Activated naive CD8-positive, alpha-beta T cell treated with anti-CD3 and anti-CD28 coated beads, Interleukin-2, amount 50 U/mL, for 24 hours (primary cell): ENCODE measurements around the gene FCGR3A.
"Not testable (repeated sequence)": the region's sequence is repeated elsewhere in the genome, so short reads cannot be mapped to it uniquely, and the experiment has no call there.

ENCODE experiments used
- ATAC-seq: fragments of 150-1000 bp; cut with Tn5 transposase; one replicate; pipeline ENCODE4 v1.10.0; 2021
- DNase-seq: peaks from one replicate; pipeline ENCODE4 v3.0.0; 2021
- H3K27ac Mint-ChIP-seq: one replicate; pipeline ENCODE4 v1.8.0; 2021; ENCODE audit warnings: mild to moderate bottlenecking, mixed read lengths
- H3K27me3 Mint-ChIP-seq: one replicate; pipeline ENCODE4 v1.8.0; 2021; ENCODE audit warnings: mixed read lengths
- H3K36me3 Mint-ChIP-seq: one replicate; pipeline ENCODE4 v1.8.0; 2021; ENCODE audit warnings: low read depth, mixed read lengths
- H3K4me1 Mint-ChIP-seq: one replicate; pipeline ENCODE4 v1.8.0; 2021; ENCODE audit warnings: mixed read lengths
- H3K4me3 Mint-ChIP-seq: one replicate; pipeline ENCODE4 v1.8.0; 2021; ENCODE audit warnings: mild to moderate bottlenecking, moderate library complexity, mixed read lengths
- H3K9me3 Mint-ChIP-seq: one replicate; pipeline ENCODE4 v1.8.0; 2021; ENCODE audit warnings: mixed read lengths

FCGR3A gene

DNA sequence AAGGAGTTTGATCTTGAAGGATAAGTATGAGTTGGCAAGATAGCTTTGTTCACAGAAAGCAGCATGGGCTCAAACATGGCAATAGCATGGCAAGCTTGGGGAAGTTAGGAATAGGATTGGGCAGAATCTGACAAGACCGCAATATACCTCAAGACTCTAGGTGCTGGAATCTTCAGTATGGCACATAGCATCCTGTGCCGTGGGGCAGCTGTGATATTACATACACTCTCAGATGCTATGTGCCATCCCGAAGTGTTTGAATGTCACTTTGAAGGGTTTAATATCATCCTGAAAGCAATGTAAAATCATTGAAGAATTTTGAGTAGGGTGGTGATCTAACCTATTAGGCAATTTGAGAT lies 17.0 kb upstream of the FCGR3A start:
- not testable (repeated sequence) for ATAC-seq, H3K27ac Mint-ChIP-seq, H3K36me3 Mint-ChIP-seq, H3K4me3 Mint-ChIP-seq, H3K9me3 Mint-ChIP-seq, DNase-seq
- Mint-ChIP-seq H3K4me1 (peaks cover 11% of the 10 kb centered on the region), H3K27me3 (peaks cover 12% of the 10 kb centered on the region)

DNA sequence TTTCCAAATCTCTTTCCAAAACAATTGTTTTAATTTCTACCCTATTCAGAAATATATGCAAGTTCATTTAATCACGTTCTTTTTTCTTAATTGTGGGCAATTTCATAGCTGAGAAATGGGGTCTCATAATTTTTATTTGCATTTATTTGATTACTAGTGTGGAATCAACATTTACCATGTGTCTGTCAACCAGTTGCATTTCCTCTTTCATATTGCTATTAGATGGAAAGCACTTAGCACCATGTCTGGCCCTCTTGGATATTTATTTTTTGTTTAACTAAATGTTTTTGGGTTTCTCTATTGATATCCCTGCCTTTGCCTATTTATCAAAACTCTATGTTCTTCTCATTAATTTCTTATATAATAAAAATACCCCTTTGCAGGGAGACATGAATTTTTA lies 13.9 kb upstream of the FCGR3A start:
- not testable (repeated sequence) for DNase-seq, ATAC-seq, H3K27ac Mint-ChIP-seq, H3K27me3 Mint-ChIP-seq, H3K36me3 Mint-ChIP-seq, H3K4me3 Mint-ChIP-seq, H3K9me3 Mint-ChIP-seq
- peaks cover 17% of the 10 kb centered on the region for H3K4me1 Mint-ChIP-seq

DNA sequence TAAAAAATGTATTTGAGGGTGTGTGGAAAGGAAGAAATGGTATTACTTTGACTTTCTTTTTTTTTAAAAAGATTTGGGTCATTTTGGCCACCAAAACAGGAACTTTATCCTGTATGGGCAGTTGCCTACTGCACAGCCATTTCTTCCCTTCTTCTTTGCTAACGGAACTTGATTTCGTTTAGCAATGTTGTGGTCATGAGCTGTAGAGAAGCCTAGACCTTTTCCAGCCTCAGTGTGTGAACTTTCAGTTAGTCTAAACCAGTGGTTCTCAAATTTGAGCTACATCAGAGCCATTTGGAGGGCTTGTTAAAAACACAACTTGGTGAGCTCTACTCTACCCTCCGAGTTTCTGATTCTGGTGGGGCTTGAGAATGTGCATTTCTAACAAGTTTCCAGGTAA lies 12.8 kb upstream of the FCGR3A start:
- H3K36me3 Mint-ChIP-seq, H3K27me3 Mint-ChIP-seq, H3K4me3 Mint-ChIP-seq, H3K27ac Mint-ChIP-seq, H3K9me3 Mint-ChIP-seq, DNase-seq: not testable (repeated sequence)
- ATAC-seq = peak; percentile 18
- H3K4me1 Mint-ChIP-seq = peaks cover 17% of the 10 kb centered on the region

DNA sequence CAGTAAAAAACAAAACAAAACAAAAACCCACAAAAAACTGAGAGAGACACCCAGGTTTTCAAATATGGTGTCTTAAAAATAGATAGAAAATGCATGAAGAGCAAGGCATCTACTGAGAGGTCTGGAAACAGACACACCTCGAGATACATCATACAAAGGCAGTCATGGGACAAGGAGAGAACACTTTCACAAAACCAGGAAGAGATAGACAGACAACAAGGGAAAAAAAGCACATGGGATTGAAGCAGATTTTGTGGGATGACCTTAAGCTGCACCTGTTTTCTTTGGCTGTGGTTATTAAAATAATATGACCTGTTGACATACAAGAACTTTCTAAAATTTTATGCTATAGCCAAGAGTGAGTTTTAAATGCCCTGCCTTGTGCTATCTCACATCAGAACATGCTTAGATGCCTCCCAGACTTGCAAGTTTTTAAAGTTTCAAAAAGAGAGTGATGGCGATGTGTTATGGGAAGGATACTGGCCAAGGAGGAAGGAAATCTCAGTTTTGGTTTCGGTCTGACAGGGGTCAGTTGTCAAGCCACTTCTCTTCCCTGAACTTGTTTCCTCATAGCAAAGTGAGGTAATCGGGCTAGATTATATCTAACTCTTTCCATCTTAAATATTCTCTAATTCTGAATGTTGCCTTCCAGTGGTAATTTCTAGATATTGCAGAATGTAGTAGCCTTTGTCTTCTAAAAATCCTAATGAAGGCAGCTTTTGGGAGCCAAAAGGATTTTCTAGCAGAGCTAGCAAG lies 11.5 kb upstream of the FCGR3A start:
- H3K27ac Mint-ChIP-seq, H3K27me3 Mint-ChIP-seq, H3K9me3 Mint-ChIP-seq, H3K36me3 Mint-ChIP-seq, H3K4me3 Mint-ChIP-seq, DNase-seq: not testable (repeated sequence)
- ATAC-seq = peak; percentile 50
- peaks cover 13% of the 10 kb centered on the region for H3K4me1 Mint-ChIP-seq

DNA sequence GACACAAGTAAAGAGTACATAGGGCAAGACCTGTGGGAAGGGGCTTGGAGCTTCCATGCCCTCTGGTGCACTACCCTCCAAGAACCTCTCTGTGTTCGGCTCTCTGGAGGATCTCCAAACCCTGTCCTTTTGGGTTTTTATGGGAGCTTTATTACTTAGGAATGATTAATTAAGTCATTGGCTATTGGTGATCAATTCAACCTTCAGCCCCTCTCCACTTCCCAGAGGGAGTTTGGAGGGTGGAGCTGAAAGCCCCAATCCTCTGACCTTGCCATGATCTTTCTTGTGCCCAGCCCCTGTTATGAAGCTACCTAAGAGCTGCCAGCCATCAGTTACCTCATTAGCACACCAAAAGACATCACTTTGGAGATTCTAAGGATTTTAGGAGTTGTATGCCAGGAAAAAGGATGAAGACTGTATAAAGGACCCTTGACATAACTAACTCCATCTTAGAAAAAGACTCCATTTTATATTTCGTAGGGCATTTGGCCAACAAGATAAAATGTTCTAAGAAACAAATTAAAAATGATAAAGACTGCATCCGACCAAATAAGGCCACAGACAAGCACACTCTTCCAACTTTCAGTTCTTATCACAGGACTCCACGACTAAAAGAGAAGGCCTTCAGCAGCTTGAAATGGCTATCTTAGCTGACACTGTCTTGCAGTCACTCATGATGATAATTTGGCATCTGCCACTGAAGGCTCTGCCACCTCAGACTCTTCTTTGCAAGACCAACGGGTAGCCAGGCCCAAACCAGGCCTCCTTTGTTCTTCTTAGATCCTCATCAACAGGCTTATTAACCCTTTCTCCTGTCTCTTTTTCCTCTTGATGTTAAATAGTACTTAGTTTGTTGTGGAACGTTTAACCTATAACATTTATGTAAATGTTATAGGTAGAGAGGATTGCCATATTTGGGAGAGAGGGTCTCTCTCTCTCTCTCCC lies 8.2 kb upstream of the FCGR3A start:
- H3K27me3 Mint-ChIP-seq, H3K4me3 Mint-ChIP-seq, H3K36me3 Mint-ChIP-seq, ATAC-seq, DNase-seq, H3K27ac Mint-ChIP-seq, H3K9me3 Mint-ChIP-seq: not testable (repeated sequence)
- peaks cover 25% of the 10 kb centered on the region for H3K4me1 Mint-ChIP-seq

DNA sequence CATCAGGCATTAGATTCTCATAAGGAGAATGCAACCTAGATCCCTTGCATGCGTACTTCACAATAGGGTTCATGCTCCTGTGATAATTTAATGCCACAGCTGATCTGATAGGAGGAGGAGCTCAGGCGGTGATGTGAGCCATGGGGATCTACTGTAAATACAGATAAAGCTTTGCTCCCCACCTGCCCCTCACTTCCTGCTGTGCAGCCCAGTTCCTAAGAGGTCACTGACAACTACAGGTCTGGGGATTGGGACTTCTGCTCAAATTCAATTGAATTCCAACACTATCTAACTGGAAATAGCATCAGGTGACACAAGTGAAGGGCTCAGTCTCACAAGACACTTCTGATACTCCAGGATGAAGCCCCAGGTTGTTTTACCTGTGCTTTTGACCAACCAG lies 7.4 kb upstream of the FCGR3A start:
- not testable (repeated sequence) for H3K27ac Mint-ChIP-seq, H3K27me3 Mint-ChIP-seq, H3K9me3 Mint-ChIP-seq, H3K4me3 Mint-ChIP-seq, ATAC-seq, DNase-seq, H3K36me3 Mint-ChIP-seq
- peaks cover 22% of the 10 kb centered on the region for H3K4me1 Mint-ChIP-seq

DNA sequence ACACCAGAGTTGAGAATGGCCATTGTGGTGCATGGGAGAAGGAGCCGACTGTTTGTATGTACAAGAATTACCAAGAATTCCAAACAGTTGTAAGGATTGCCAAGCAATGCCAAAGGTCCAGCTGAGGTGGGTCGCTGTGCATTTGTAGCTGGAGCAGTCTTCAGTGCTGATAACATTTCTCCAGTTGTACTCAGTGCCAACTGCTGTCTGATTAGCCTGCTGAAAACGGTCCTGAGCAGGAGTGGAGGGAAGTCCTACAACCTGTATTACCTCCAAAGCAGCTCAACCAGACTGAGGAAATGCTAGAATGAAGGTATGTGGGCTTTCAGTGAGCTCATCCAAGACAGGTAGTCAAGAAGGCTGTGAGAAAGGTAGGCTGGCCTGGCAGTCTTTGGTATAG lies 6.5 kb upstream of the FCGR3A start:
- not testable (repeated sequence) for H3K9me3 Mint-ChIP-seq, H3K4me3 Mint-ChIP-seq, H3K36me3 Mint-ChIP-seq, H3K27ac Mint-ChIP-seq, ATAC-seq, DNase-seq, H3K27me3 Mint-ChIP-seq
- H3K4me1 Mint-ChIP-seq = peaks cover 18% of the 10 kb centered on the region

DNA sequence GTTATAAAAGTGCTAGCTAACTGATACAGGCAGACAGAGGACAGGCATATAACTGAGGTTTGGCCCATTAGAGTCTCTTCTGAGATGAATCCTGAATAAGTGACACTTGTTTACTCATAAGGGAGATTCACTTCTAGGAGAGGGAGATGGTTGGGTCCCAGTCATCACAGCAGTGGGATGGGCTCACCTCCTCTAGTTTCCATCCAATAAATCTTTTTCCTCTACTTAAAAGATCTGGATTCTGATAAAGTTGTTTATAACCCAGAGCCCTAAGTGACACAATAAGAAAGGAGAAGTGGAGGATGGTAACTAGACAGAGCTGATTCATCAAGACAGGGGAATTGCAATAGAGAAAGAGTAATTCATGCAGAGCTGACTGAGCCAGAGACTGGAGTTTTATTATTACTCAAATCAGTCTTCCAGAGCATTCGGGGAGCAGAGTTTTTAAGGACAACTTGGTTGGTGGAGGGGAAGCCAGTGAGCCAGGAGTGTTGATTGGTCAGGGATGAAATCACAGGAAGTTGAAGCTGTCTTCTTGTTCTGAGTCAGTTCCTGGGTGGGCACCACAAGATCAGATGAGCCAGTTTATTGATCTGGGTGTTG lies 5.3 kb upstream of the FCGR3A start:
- DNase-seq, H3K27me3 Mint-ChIP-seq, H3K9me3 Mint-ChIP-seq, H3K4me3 Mint-ChIP-seq, H3K36me3 Mint-ChIP-seq: not testable (repeated sequence)
- H3K27ac Mint-ChIP-seq = peak overlapping the region; percentile 74
- peaks cover 17% of the 10 kb centered on the region for H3K4me1 Mint-ChIP-seq
- ATAC-seq = peak; percentile 90

DNA sequence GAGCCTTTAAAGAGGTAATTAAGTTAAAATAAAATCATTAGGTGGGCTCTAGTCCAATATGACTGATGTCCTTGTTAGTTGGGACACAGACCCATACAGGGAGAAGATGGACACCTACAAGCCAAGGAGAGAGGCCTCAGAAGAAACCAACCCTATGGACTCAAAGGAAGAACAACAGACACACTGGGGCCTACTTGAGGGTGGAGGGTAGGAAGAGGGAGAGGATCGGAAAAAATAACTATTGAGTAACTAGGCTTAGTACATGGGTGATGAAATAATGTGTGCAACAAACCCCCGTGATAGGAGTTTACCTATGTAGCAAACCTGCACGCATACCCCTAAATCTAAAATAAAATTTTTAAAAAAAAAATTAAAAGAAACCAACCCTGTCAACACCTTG lies 4.7 kb upstream of the FCGR3A start:
- H3K4me3 Mint-ChIP-seq, H3K27me3 Mint-ChIP-seq, H3K9me3 Mint-ChIP-seq, ATAC-seq, H3K36me3 Mint-ChIP-seq, DNase-seq, H3K27ac Mint-ChIP-seq: not testable (repeated sequence)
- H3K4me1 Mint-ChIP-seq = peaks cover 18% of the 10 kb centered on the region

DNA sequence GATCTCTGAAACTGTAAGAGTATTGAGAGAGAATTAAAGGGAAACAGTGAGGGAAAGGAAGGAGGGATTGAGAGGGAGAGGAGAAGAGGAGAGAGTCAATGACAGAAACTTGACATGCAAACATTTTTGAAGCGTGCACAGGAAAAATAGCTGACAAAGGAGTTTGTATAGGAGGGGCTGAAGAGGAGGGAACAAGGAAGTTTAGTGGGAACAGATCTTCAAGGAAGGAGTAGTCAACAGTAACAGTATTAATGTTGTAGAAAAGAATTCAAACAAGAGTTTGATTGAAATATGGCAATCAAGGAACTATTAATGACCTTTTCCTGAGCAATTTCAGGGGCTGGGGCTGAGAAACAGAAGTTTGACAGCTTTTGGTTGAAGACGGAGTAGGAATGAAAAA lies 4.0 kb upstream of the FCGR3A start:
- not testable (repeated sequence) for DNase-seq, ATAC-seq, H3K36me3 Mint-ChIP-seq, H3K27ac Mint-ChIP-seq, H3K9me3 Mint-ChIP-seq, H3K4me3 Mint-ChIP-seq, H3K27me3 Mint-ChIP-seq
- peaks cover 18% of the 10 kb centered on the region for H3K4me1 Mint-ChIP-seq

DNA sequence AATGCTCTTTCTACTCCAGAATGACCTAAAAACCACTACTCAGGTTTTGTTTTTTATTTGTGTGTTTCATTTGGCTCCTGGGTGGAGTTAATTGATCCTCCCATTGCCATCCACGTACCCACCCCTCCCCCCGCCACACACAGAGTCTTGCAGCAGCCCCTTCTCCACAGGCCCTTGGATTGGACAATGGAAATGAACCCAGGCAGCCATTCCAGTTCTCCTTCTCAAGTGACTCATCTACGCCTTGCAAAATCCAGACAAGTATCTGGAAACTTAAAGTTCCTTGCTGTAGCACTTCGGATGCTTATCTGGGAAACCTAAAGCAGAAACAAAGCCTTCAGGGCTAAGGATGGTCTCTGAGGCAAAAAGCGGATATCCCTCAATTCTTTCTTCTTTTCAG lies 1.3 kb upstream of the FCGR3A start:
- not testable (repeated sequence) for H3K27me3 Mint-ChIP-seq, H3K27ac Mint-ChIP-seq, DNase-seq, H3K9me3 Mint-ChIP-seq, H3K4me3 Mint-ChIP-seq, ATAC-seq, H3K36me3 Mint-ChIP-seq
- H3K4me1 Mint-ChIP-seq = peaks cover 16% of the 10 kb centered on the region

DNA sequence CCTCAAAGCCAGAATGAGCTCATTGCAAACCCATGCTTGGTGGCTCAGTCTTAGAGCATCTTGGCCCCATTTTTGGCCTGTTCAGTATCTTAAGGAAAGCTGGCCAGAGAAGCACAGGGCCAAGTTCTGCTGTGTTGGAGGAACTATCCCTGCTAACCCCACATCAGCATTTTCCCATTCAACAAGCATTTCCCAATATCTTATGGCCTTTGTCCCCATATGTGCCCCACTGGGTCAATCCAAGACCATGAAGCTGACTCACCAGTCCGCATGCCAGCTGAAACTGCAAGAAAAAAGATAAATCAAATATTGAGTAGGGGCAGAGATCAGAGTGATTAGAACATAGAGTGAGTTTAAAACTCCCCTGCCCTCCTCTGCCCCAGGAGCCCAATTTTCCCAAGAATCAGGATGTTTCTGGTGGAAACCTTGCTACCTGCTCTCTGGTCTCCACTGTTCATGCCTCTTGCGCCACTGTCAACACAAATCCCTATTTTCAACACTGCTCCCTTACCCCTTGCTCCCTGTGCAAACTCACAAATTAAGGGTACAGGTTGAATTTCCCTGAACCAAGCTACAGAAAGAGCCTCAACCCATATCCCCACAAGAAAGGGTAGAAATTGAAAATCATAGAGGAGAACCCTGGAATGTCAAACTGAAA lies 740 bp downstream of the FCGR3A start:
- H3K27ac Mint-ChIP-seq, H3K4me3 Mint-ChIP-seq, ATAC-seq, H3K36me3 Mint-ChIP-seq, DNase-seq, H3K9me3 Mint-ChIP-seq, H3K27me3 Mint-ChIP-seq: not testable (repeated sequence)
- H3K4me1 Mint-ChIP-seq = peaks cover 13% of the 10 kb centered on the region

DNA sequence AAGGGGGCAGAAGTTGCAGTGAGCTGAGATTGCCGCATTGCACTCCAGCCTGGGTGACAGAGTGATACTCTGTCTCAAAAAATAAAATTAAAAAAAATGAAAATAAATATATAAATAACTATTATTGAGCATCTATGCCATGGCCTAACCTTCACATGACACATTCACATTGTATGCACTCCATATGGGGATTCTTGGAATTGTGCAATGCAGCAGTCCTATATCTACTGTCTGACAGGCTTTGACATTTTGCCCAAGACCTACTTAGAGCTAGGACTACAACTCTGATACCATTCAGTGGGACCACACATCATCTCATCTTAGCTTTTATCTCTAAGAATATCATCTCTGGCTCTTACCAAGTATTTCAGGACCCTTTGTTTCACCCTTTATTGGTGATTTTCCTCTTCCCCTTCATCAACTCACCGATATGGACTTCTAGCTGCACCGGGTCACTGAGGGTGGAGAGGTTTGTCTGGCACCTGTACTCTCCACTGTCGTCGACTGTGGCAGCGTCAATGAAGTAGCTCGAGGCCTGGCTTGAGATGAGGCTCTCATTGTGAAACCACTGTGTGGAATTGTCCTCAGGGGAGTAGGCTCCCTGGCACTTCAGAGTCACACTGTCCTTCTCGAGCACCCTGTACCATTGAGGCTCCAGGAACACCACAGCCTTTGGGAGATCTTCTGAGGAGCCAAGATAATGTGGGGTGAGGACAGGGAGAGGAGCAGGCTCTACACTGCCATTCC lies 1.4 kb downstream of the FCGR3A start:
- peaks cover 21% of the 10 kb centered on the region for H3K4me1 Mint-ChIP-seq
- not testable (repeated sequence) for ATAC-seq, H3K27me3 Mint-ChIP-seq, H3K27ac Mint-ChIP-seq, H3K4me3 Mint-ChIP-seq, H3K9me3 Mint-ChIP-seq, DNase-seq, H3K36me3 Mint-ChIP-seq
